ENCODE measurements around the gene SEMA3F.
"Not testable (repeated sequence)": the region's sequence is repeated elsewhere in the genome, so short reads cannot be mapped to it uniquely, and the experiment has no call there.

SEMA3F gene

DNA sequence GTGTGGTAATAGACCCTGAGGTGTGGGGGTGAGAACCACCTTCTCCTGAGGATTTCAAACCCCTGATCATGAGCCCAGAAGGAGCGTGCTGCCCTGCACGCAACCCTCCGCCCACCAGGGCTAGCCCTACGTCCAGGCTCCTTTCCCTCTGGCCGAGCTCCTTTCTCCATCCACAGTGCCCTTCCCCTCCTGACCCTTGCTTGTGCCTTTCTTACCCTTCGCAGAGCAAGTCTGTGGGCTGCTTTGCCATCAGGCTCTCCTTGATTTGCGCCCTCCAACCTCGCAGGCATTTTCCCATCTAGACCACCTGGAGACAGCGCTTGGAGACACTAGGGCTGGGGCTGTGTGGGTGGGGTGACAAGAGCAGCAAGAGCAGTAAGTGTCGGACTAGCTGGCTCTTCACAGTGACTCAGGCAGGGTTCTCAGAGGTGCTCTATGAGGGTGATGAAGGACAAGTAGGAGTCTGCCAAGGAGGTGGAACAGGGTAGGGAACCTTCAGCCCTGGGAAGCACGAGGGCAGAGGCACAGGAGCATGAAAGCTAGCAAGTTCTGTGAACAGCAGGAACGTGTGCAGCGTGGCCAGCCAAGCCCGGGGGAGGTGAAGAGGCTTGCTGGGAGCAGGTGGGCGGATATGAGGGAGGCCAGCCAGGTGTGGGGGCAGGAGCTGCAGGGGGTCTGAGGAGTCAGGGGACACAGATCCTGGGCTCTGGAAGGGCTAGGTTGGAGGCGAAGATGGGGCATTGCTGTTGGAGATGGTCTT lies 47.4 kb downstream of the SEMA3F start:
- H3K4me3 ChIP-seq (ENCODE audit: low read length): no peak overlapping the region
- no peak overlapping the region for H2AFZ ChIP-seq (ENCODE audit: low read depth, low read length)
- peaks cover 62% of the 10 kb centered on the region for H3K27me3 ChIP-seq (ENCODE audit: insufficient read depth, low read length)
- no peaks in the 10 kb centered on the region for H3K36me3 ChIP-seq (ENCODE audit: insufficient read depth, low read length)
- H3K9me3 ChIP-seq (ENCODE audit: low read length): no peaks in the 10 kb centered on the region
- peaks cover 10% of the 10 kb centered on the region for H3K4me1 ChIP-seq (ENCODE audit: insufficient read depth, low read length)

GRCh38 chr3:50203113-50203808 lies 48.1 kb downstream of the SEMA3F start:
- H3K4me3 ChIP-seq (ENCODE audit: low read length): no peak overlapping the region
- H3K9me3 ChIP-seq (ENCODE audit: low read length): no peaks in the 10 kb centered on the region
- H3K27me3 ChIP-seq (ENCODE audit: insufficient read depth, low read length): peaks cover 66% of the 10 kb centered on the region
- H3K36me3 ChIP-seq (ENCODE audit: insufficient read depth, low read length): no peaks in the 10 kb centered on the region
- peaks cover 10% of the 10 kb centered on the region for H3K4me1 ChIP-seq (ENCODE audit: insufficient read depth, low read length)
- H2AFZ ChIP-seq (ENCODE audit: low read depth, low read length): no peak overlapping the region

- Histone ChIP-seq H3K36me3 (ENCODE audit: insufficient read depth, low read length) (no peaks in the 10 kb centered on the region), H3K4me1 (ENCODE audit: insufficient read depth, low read length) (peaks cover 17% of the 10 kb centered on the region), H2AFZ (ENCODE audit: low read depth, low read length) (no peak overlapping the region), H3K9me3 (ENCODE audit: low read length) (no peaks in the 10 kb centered on the region), H3K4me3 (ENCODE audit: low read length) (no peak overlapping the region), H3K27me3 (ENCODE audit: insufficient read depth, low read length) (peaks cover 72% of the 10 kb centered on the region)
These were observed 49.0 kb downstream of the SEMA3F start for GRCh38 chr3:50203809-50204803.

- H3K4me1 ChIP-seq (ENCODE audit: insufficient read depth, low read length): peaks cover 17% of the 10 kb centered on the region
- peak within 1 kb of the TSS; percentile 86 for H2AFZ ChIP-seq (ENCODE audit: low read depth, low read length)
- peaks cover 73% of the 10 kb centered on the region for H3K27me3 ChIP-seq (ENCODE audit: insufficient read depth, low read length)
- H3K36me3 ChIP-seq (ENCODE audit: insufficient read depth, low read length): no peaks in the 10 kb centered on the region
- peak within 1 kb of the TSS; percentile 52 for H3K4me3 ChIP-seq (ENCODE audit: low read length)
- H3K9me3 ChIP-seq (ENCODE audit: low read length): no peaks in the 10 kb centered on the region
These were observed 49.8 kb downstream of the SEMA3F start, which contains the start of gene SLC38A3 for GRCh38 chr3:50204804-50205412. Gene SLC38A3, plus strand, starts transcription at chr3:50205271. Its CDS starts 8,929 bp downstream, at chr3:50214200.

DNA sequence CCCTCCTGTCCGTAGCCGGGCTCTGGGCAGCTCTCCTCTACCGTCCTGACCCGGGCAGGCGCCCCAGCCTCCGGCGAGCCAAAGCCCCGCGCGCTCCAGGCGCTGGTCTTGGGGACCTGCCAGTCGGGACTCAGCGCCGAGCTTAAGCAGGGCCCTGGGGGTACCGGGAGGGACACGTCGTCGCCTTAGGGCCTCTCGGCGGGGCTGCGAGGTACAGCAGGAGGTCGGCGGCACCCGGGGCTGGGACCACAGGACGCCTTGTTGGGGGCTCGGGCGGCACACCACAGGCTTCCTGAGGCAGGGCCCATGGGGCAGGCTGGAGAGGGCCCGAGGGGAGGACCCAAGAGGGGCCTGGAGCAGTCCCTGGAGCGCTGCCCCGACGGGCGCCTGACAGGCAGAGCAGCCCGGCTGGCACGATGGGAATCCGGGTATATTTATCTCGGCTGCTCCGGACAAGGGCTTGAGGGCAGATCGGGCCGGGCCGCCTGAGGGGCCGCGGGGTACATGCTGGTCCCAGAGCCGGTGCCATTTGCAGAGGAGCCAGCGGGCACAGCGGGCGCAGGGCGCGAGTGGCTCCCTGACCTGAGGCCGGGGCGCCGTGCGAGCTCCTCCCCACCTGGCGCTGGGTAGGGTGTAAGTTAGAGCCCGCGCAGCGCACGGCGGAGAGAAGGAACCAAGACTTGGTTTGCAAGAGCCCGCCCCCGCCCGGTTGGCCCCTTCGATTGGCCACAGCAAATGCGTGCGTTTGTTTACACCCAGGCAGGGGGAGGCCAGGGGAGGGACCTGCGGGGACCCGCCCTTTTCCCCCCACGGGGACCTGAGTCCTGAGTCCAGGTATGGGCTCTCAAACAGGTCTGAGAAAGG lies 50.5 kb downstream of the SEMA3F start:
- Histone ChIP-seq H3K4me3 (ENCODE audit: low read length) (peak overlapping the region; percentile 52), H3K9me3 (ENCODE audit: low read length) (no peaks in the 10 kb centered on the region), H3K36me3 (ENCODE audit: insufficient read depth, low read length) (no peaks in the 10 kb centered on the region), H2AFZ (ENCODE audit: low read depth, low read length) (peak overlapping the region; percentile 86), H3K4me1 (ENCODE audit: insufficient read depth, low read length) (peaks cover 17% of the 10 kb centered on the region), H3K27me3 (ENCODE audit: insufficient read depth, low read length) (peaks cover 78% of the 10 kb centered on the region)

DNA sequence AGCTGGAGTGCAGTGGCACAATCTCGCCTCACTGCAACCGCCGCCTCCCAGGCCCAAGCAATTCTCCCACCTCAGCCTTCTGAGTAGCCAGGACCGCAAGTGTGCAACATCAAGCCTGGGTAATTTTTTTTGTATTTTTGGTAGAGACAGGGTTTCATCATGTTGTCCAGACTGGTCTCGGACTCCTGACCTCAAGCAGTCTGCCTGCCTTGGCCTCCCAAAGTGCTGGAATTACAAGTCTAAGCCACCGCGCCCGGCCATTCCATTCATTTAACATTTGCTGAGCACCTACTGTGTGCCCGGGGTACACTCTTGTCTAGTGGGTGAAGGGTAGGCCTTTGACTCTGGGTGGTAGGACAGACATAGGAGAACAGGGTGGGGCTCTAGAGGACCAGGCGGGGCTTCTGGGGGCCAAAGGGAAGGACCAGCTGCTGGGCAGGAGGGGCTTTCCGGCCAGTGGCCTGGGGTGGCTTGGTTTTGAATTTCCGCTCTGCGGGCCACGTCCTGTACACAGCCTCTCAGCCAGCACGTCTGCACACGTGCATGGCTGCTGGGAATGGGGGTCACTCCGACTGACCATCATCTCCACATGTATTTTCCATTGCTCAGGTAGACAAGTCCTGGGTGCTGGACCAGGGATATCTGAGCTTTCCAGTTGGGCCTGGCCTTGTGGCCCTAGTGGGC lies 52.4 kb downstream of the SEMA3F start:
- peaks cover 17% of the 10 kb centered on the region for H3K4me1 ChIP-seq (ENCODE audit: insufficient read depth, low read length)
- peaks cover 63% of the 10 kb centered on the region for H3K27me3 ChIP-seq (ENCODE audit: insufficient read depth, low read length)
- no peak overlapping the region for H3K4me3 ChIP-seq (ENCODE audit: low read length)
- H3K9me3 ChIP-seq (ENCODE audit: low read length): no peaks in the 10 kb centered on the region
- H2AFZ ChIP-seq (ENCODE audit: low read depth, low read length): no peak overlapping the region
- H3K36me3 ChIP-seq (ENCODE audit: insufficient read depth, low read length): no peaks in the 10 kb centered on the region

DNA sequence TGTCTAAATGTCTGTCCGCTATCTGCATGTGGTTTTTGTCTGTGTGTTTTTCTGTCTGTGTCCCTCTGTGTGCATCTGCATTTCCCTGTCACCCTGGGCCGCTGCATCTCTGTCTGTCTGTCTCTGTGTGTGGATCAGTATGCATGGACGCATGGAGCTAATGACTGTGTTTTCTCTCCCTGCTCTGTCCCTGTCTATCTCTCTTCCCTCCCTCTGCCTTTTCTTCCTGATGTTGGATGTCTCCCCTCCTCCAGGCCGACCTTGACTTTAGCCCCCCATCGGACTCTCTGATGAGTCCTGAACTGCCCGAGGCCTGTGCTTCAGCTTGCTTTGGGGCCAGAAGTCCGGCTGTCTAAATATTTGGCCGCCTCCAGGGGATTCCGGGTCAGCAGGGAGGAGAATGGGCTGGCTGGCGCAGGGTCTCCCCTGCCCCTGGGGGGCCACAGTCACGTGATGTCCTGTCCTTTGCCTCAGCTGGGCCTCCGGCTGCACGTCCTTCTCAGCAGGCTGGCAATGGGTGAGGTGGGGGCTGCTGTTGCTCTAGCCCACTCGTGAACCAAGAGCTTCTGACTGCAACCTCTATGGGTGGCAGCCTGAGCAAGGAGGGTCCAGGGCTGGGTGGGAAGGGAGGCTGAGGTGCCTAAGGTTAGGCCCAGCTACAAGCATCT lies 53.7 kb downstream of the SEMA3F start:
- peaks cover 15% of the 10 kb centered on the region for H3K4me1 ChIP-seq (ENCODE audit: insufficient read depth, low read length)
- no peaks in the 10 kb centered on the region for H3K36me3 ChIP-seq (ENCODE audit: insufficient read depth, low read length)
- peaks cover 50% of the 10 kb centered on the region for H3K27me3 ChIP-seq (ENCODE audit: insufficient read depth, low read length)
- H2AFZ ChIP-seq (ENCODE audit: low read depth, low read length): no peak overlapping the region
- H3K9me3 ChIP-seq (ENCODE audit: low read length): no peaks in the 10 kb centered on the region
- H3K4me3 ChIP-seq (ENCODE audit: low read length): no peak overlapping the region

GRCh38 chr3:50210176-50210509 lies 55.0 kb downstream of the SEMA3F start:
- Histone ChIP-seq H3K9me3 (ENCODE audit: low read length) (no peaks in the 10 kb centered on the region), H3K27me3 (ENCODE audit: insufficient read depth, low read length) (peaks cover 42% of the 10 kb centered on the region), H2AFZ (ENCODE audit: low read depth, low read length) (no peak overlapping the region), H3K36me3 (ENCODE audit: insufficient read depth, low read length) (no peaks in the 10 kb centered on the region), H3K4me3 (ENCODE audit: low read length) (no peak overlapping the region), H3K4me1 (ENCODE audit: insufficient read depth, low read length) (peaks cover 7% of the 10 kb centered on the region)

DNA sequence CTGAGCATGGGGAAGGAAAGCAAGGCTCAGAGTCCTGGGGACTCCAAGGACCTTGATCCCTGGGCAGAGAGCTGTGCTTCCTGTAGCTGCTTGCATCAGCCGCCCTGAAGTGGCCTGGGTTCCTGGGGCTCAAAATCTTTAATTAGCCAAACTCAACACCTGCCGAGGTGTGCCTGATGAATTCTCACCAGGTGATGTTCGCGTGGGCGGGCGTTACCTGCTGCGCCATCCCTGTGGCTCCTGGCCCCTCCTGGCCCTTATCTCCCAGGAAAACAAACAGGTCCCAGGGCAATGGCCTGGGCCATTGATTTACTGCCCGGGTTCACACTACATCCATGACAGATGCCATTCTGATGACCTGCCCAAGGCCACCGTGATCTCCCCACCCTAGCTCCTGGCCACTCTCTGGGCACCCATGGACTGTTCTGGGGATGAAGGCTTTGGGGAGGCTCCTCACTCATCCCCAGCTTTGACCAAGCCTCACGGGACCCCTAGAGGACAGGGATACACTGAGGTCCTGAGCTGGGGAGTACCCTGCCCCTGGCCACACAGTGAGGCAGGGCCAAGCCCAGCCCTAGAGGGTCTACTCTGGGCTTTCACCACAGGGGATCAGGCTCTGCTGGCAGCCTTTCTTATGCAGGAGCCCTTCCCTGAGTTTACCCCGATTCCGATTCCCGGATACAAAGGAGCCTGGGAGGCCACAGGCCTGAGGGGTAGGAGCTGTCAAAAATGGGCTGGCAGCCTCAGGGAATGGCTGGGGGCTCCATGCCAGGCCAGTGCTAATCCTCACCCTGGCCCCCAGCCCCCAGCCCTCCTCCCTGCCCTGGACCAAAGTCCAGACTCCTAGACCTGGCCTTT lies 55.6 kb downstream of the SEMA3F start:
- peaks cover 7% of the 10 kb centered on the region for H3K4me1 ChIP-seq (ENCODE audit: insufficient read depth, low read length)
- H3K27me3 ChIP-seq (ENCODE audit: insufficient read depth, low read length): peaks cover 36% of the 10 kb centered on the region
- no peaks in the 10 kb centered on the region for H3K36me3 ChIP-seq (ENCODE audit: insufficient read depth, low read length)
- no peak overlapping the region for H2AFZ ChIP-seq (ENCODE audit: low read depth, low read length)
- H3K4me3 ChIP-seq (ENCODE audit: low read length): no peak overlapping the region
- H3K9me3 ChIP-seq (ENCODE audit: low read length): no peaks in the 10 kb centered on the region

DNA sequence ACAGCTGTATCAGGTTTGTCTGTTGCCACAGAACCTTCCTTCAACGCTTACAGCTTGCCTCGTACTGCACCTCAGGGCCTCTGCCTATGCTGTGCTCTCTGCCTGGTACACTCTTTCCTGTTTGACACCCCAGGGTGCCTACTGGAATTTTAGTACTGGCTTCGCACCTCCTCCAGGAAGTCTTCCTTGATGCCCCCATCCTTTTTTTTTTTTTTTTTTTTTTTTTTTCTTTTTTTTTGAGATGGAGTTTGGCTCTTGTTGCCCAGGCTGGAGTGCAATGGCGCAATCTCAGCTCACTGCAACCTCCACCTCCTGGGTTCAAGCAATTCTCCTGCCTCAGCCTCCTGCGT lies 56.2 kb downstream of the SEMA3F start:
- H3K4me1 ChIP-seq (ENCODE audit: insufficient read depth, low read length); H3K4me3 ChIP-seq (ENCODE audit: low read length); H2AFZ ChIP-seq (ENCODE audit: low read depth, low read length); H3K9me3 ChIP-seq (ENCODE audit: low read length); H3K36me3 ChIP-seq (ENCODE audit: insufficient read depth, low read length): not testable (repeated sequence)
- H3K27me3 ChIP-seq (ENCODE audit: insufficient read depth, low read length): peaks cover 30% of the 10 kb centered on the region

GRCh38 chr3:50211930-50212329 lies 56.8 kb downstream of the SEMA3F start:
- Histone ChIP-seq H3K4me3 (ENCODE audit: low read length) (no peak overlapping the region), H3K4me1 (ENCODE audit: insufficient read depth, low read length) (peaks cover 7% of the 10 kb centered on the region), H3K9me3 (ENCODE audit: low read length) (no peaks in the 10 kb centered on the region), H3K27me3 (ENCODE audit: insufficient read depth, low read length) (peaks cover 24% of the 10 kb centered on the region), H2AFZ (ENCODE audit: low read depth, low read length) (no peak overlapping the region), H3K36me3 (ENCODE audit: insufficient read depth, low read length) (no peaks in the 10 kb centered on the region)

All from neuron (in vitro differentiated cells).